Loucy (cell line): ENCODE data around the gene PDXK.

ENCODE experiments used
- CTCF ChIP-seq: fragments of 200-600 bp; sonication (generic); conservative IDR thresholded peaks from 2 replicates; pipeline ENCODE4 v1.5.1; 2014; ENCODE audit warnings: mild to moderate bottlenecking, antibody characterized with exemption, low read length
- EZH2phosphoT487 ChIP-seq: fragments of 200-600 bp; IDR thresholded peaks from 2 replicates; pipeline ENCODE4 v1.6.1; 2018; ENCODE audit warnings: antibody characterized with exemption, mild to moderate bottlenecking, moderate library complexity, borderline replicate concordance

- TF ChIP-seq CTCF, result no peak
- no peak for TF ChIP-seq EZH2phosphoT487
Observed at GRCh38 chr21:43785134-43785533, 66.2 kb downstream of the PDXK start.
